ENCODE data around the gene ALDH7A1. TPM values are rescaled to one million over a fixed set of nuclear protein-coding genes. Genes with fewer than 3 reads are reported as not detected.

The ALDH7A1 gene
- total RNA-seq, 1 donor from 2014 or later: 128 TPM

- Histone ChIP-seq H3K9ac (no peak overlapping the region), H3K79me2 (ENCODE audit: low read depth) (no peaks in the 10 kb centered on the region), H3K27ac (no peak overlapping the region), H3K4me3 (no peak overlapping the region), H3K9me3 (ENCODE audit: low read depth) (no peaks in the 10 kb centered on the region), H2AFZ (replicated peaks) (no peak overlapping the region), H3K4me2 (no peak overlapping the region), H3K27me3 (no peaks in the 10 kb centered on the region), H4K20me1 (ENCODE audit: low read depth) (no peaks in the 10 kb centered on the region), H3K36me3 (no peaks in the 10 kb centered on the region), H3K4me1 (no peaks in the 10 kb centered on the region), H3F3A (ENCODE audit: low read depth) (no peaks in the 10 kb centered on the region)
- TF ChIP-seq EZH2phosphoT487 (IDR thresholded peaks at IDR 0.05) (no peak), EZH2 (IDR thresholded peaks at IDR 0.05) (no peak)
- TF ChIP-seq, protein P1, sequence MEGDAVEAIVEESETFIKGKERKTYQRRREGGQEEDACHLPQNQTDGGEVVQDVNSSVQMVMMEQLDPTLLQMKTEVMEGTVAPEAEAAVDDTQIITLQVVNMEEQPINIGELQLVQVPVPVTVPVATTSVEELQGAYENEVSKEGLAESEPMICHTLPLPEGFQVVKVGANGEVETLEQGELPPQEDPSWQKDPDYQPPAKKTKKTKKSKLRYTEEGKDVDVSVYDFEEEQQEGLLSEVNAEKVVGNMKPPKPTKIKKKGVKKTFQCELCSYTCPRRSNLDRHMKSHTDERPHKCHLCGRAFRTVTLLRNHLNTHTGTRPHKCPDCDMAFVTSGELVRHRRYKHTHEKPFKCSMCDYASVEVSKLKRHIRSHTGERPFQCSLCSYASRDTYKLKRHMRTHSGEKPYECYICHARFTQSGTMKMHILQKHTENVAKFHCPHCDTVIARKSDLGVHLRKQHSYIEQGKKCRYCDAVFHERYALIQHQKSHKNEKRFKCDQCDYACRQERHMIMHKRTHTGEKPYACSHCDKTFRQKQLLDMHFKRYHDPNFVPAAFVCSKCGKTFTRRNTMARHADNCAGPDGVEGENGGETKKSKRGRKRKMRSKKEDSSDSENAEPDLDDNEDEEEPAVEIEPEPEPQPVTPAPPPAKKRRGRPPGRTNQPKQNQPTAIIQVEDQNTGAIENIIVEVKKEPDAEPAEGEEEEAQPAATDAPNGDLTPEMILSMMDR (IDR thresholded peaks at IDR 0.05): no peak
- no peak for DNase-seq (ENCODE audit: low spot score)
- Mint-ChIP-seq H3K36me3 (no peaks in the 10 kb centered on the region), H3K27ac (no peak overlapping the region), H3K27me3 (ENCODE audit: insufficient read depth, low read depth) (peaks cover 7% of the 10 kb centered on the region), H3K4me1 (peaks cover 3% of the 10 kb centered on the region), H3K4me3 (no peak overlapping the region), H3K9me3 (no peaks in the 10 kb centered on the region)
Observed at GRCh38 chr5:126636956-126637355, 41.9 kb upstream of the ALDH7A1 start.

DNA sequence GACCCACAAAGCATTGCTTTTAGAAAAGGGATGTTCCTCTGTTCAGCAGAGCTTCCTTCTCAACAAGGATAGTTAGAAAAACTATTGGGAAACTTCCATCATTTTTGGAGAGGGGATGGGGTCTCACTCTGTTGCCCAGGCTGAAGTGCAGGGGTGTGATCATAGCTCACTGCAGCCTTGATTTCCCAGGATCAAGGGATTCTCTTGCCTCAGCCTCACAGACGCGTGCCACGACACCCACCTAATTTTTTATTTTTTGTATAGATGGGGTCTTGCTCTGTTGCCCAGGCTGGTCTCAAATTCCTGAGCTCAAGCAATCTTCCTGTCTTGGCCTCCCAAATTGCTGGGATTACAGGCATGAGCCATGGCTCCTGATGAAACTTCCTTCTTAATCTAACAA, 40.6 kb upstream of the ALDH7A1 start:
- Mint-ChIP-seq H3K36me3 (no peaks in the 10 kb centered on the region), H3K4me3 (no peak overlapping the region), H3K27ac (no peak overlapping the region), H3K4me1 (peaks cover 3% of the 10 kb centered on the region), H3K27me3 (ENCODE audit: insufficient read depth, low read depth) (peaks cover 2% of the 10 kb centered on the region), H3K9me3 (no peaks in the 10 kb centered on the region)
- Histone ChIP-seq H3K36me3 (no peaks in the 10 kb centered on the region), H3K4me3 (no peak overlapping the region), H3K9ac (no peak overlapping the region), H3K79me2 (ENCODE audit: low read depth) (no peaks in the 10 kb centered on the region), H3F3A (ENCODE audit: low read depth) (no peaks in the 10 kb centered on the region), H2AFZ (replicated peaks) (no peak overlapping the region), H3K27ac (no peak overlapping the region), H3K27me3 (no peaks in the 10 kb centered on the region), H3K9me3 (ENCODE audit: low read depth) (no peaks in the 10 kb centered on the region), H3K4me1 (no peaks in the 10 kb centered on the region), H4K20me1 (ENCODE audit: low read depth) (no peaks in the 10 kb centered on the region), H3K4me2 (no peak overlapping the region)
- DNase-seq (ENCODE audit: low spot score): no peak
- TF ChIP-seq EZH2 (IDR thresholded peaks at IDR 0.05) (no peak), EZH2phosphoT487 (IDR thresholded peaks at IDR 0.05) (no peak)
- TF ChIP-seq, protein P1 (IDR thresholded peaks at IDR 0.05): no peak

DNA sequence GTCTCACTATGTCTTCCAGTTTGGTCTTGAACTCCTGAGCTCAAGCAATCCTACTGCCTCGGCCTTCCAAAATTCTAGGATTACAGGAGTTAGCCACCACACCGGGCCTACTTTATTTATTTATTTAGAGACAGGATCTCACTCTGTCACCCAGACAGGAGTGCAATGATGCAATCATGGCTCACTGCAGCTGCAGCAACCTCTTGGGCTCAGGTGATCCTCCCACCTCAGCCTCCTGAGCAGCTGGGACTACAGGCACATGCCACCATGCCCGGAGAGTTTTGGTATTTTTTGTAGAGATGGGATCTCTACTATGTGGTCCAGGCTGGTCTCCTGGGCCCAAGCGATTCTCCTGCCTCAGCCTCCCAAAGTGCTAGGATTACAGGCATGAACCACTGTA, 38.5 kb upstream of the ALDH7A1 start:
- no peak overlapping the region for H3K4me3 Mint-ChIP-seq

More for the DNA sequence above, 38.5 kb upstream of the ALDH7A1 start:
- Histone ChIP-seq H3K9ac (no peak overlapping the region), H3K79me2 (ENCODE audit: low read depth) (no peaks in the 10 kb centered on the region), H3K4me1 (no peaks in the 10 kb centered on the region), H2AFZ (replicated peaks) (no peak overlapping the region), H3K36me3 (no peaks in the 10 kb centered on the region), H3K27me3 (no peaks in the 10 kb centered on the region), H4K20me1 (ENCODE audit: low read depth) (no peaks in the 10 kb centered on the region), H3K27ac (no peak overlapping the region), H3K4me2 (no peak overlapping the region), H3K4me3 (no peak overlapping the region), H3K9me3 (ENCODE audit: low read depth) (no peaks in the 10 kb centered on the region), H3F3A (ENCODE audit: low read depth) (no peaks in the 10 kb centered on the region)
- TF ChIP-seq EZH2 (IDR thresholded peaks at IDR 0.05) (no peak), EZH2phosphoT487 (IDR thresholded peaks at IDR 0.05) (no peak)
- TF ChIP-seq, protein P1 (IDR thresholded peaks at IDR 0.05): no peak
- DNase-seq (ENCODE audit: low spot score): no peak
- peaks cover 3% of the 10 kb centered on the region for H3K4me1 Mint-ChIP-seq
- H3K27me3 Mint-ChIP-seq (ENCODE audit: insufficient read depth, low read depth): peaks cover 2% of the 10 kb centered on the region
- no peaks in the 10 kb centered on the region for H3K36me3 Mint-ChIP-seq
- H3K27ac Mint-ChIP-seq: no peak overlapping the region
- H3K9me3 Mint-ChIP-seq: no peaks in the 10 kb centered on the region

Data from neural progenitor cell (in vitro differentiated cells).